Ovary (tissue), 3 donors: ENCODE data around the gene ARL13A.

Experiments used
- POLR2A ChIP-seq: fragments of 450-650 bp; IDR thresholded peaks from one replicate; pipeline ENCODE4 v1.6.1; 2017; ENCODE audit warnings: antibody characterized with exemption, mild to moderate bottlenecking, moderate library complexity
- TF ChIP-seq, protein P1 (sequence below), 3 donors: fragments of 450-650 bp in 2 of 3; fragments of 200-600 bp in 1 of 3; IDR thresholded peaks; one replicate each; pipeline versions ENCODE4 v1.5.1 to v1.8.0; 2016 to 2022; ENCODE audit warnings: antibody characterized with exemption in 3 of 3, mild to moderate bottlenecking in 1 of 3
- donor health status: DM: no; HTN: no; CAD: no.

DNA sequence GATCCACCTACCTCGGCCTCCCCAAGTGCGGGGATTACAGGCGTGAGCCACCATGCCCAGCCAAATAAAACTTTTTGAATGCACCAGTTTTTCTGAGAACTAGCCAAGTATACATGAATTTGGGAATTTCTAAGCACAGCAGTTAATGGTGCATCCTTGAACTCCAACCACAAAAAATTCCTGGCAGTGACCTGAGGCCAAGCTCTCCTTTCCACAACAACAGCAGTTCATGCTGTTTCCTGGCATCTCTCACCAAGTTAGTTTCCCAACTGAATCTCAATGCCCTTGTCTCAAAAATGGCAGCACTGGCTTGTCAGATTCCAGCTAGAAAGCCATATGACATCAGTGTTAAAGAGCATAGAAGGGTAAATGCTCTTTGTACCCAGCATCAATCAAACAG is 24.9 kb upstream of the ARL13A start:
- TF ChIP-seq, protein P1, sequence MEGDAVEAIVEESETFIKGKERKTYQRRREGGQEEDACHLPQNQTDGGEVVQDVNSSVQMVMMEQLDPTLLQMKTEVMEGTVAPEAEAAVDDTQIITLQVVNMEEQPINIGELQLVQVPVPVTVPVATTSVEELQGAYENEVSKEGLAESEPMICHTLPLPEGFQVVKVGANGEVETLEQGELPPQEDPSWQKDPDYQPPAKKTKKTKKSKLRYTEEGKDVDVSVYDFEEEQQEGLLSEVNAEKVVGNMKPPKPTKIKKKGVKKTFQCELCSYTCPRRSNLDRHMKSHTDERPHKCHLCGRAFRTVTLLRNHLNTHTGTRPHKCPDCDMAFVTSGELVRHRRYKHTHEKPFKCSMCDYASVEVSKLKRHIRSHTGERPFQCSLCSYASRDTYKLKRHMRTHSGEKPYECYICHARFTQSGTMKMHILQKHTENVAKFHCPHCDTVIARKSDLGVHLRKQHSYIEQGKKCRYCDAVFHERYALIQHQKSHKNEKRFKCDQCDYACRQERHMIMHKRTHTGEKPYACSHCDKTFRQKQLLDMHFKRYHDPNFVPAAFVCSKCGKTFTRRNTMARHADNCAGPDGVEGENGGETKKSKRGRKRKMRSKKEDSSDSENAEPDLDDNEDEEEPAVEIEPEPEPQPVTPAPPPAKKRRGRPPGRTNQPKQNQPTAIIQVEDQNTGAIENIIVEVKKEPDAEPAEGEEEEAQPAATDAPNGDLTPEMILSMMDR (IDR thresholded peaks at IDR 0.05): no peak
- TF ChIP-seq POLR2A: no peak
